Fibroblast of the aortic adventitia (primary cell): ENCODE measurements around the gene MYL1. TPM values are rescaled to one million over a fixed set of nuclear protein-coding genes. Genes with fewer than 3 reads are reported as not detected.

ENCODE experiments used
- DNase-seq: peaks from one replicate; pipeline ENCODE4 v3.0.0-alpha.2; 2010; ENCODE audit warnings: low read depth
- H3K4me3 ChIP-seq: 2 replicates; pipeline ENCODE4 v1.5.1; 2011; ENCODE audit warnings: low read depth, mild to moderate bottlenecking, control low read depth, low read length, moderate library complexity
- CTCF ChIP-seq: IDR thresholded peaks from 2 replicates; pipeline ENCODE4 v1.5.1; 2011; ENCODE audit warnings: mild to moderate bottlenecking, low read length, control low read depth, inconsistent platforms; ENCODE audit not compliant: insufficient read depth
- total RNA-seq: library from RNA; depleted of rRNA; stranded (reverse); fragments of >200 nt; gene quantifications from 2 replicates; pipeline ENCODE4 v1.2.3, GENCODE V29; 2012; ENCODE audit warnings: low replicate concordance

MYL1 gene
- total RNA-seq, 1 donor = not detected

- no peak overlapping the region for H3K4me3 ChIP-seq
- TF ChIP-seq CTCF = no peak
- DNase-seq = no peak
These were observed 43.7 kb downstream of the MYL1 start for GRCh38 chr2:210271300-210271699.

- TF ChIP-seq CTCF = no peak
These were observed 45.8 kb downstream of the MYL1 start for GRCh38 chr2:210269148-210269547.

GRCh38 chr2:210268281-210268680 lies 46.7 kb downstream of the MYL1 start:
- DNase-seq = no peak
- no peak overlapping the region for H3K4me3 ChIP-seq
- TF ChIP-seq CTCF = no peak

More at GRCh38 chr2:210269148-210269547, 45.8 kb downstream of the MYL1 start:
- no peak for DNase-seq
- no peak overlapping the region for H3K4me3 ChIP-seq

GRCh38 chr2:210267698-210268097 lies 47.3 kb downstream of the MYL1 start:
- no peak for TF ChIP-seq CTCF

GRCh38 chr2:210264282-210264681 lies 50.7 kb downstream of the MYL1 start:
- H3K4me3 ChIP-seq = no peak overlapping the region
- no peak for DNase-seq
- TF ChIP-seq CTCF = no peak

More at GRCh38 chr2:210267698-210268097, 47.3 kb downstream of the MYL1 start:
- no peak for DNase-seq
- no peak overlapping the region for H3K4me3 ChIP-seq

GRCh38 chr2:210263841-210264240 lies 51.1 kb downstream of the MYL1 start:
- TF ChIP-seq CTCF = no peak
- no peak for DNase-seq
- no peak overlapping the region for H3K4me3 ChIP-seq

- no peak for DNase-seq
- no peak overlapping the region for H3K4me3 ChIP-seq
- no peak for TF ChIP-seq CTCF
These were observed 52.9 kb downstream of the MYL1 start for GRCh38 chr2:210262036-210262435.
